ENCODE data around the gene RHOXF1. TPM values are rescaled to one million over a fixed set of nuclear protein-coding genes. Genes with fewer than 3 reads are reported as not detected.

The RHOXF1 gene
- total and polyA plus RNA-seq, 2 donors (not counting 3 experiments of a cell fraction or from before 2014, with no cell fraction given): not detected

- no peak overlapping the region for H3K27ac ChIP-seq (ENCODE audit: insufficient read depth, low read depth, low read length)
- H3K9me3 ChIP-seq (replicated peaks; ENCODE audit: control insufficient read depth, insufficient read depth, low read length): no peaks in the 10 kb centered on the region
- no peaks in the 10 kb centered on the region for H3K36me3 ChIP-seq (ENCODE audit: control insufficient read depth in 2 of 2, extremely low read depth in 1 of 2, insufficient read depth in 2 of 2, low read length in 2 of 2)
- no peaks in the 10 kb centered on the region for H3K4me1 ChIP-seq (ENCODE audit: control insufficient read depth, extremely low read depth, insufficient read depth, low read length)
- CTCF ChIA-PET: no interaction called here
- intact Hi-C loops (cut with micrococcal nuclease) (loop anchor here (10.0 kb wide), 1 partner anchor 51 kb away; no protein-coding TSS in a partner anchor), dilution Hi-C loops (cut with MboI; ENCODE audit: extremely low pct_ligation_motif_present, low sequenced_read_pairs) (no loop called here)
- H3K79me2 ChIP-seq (ENCODE audit: control insufficient read depth, insufficient read depth, low read length): no peaks in the 10 kb centered on the region
- no peak overlapping the region for H3K4me3 ChIP-seq (replicated peaks in 1 of 3; ENCODE audit: insufficient read depth in 1 of 3, low read depth in 1 of 3, low read length in 3 of 3)
- H2AFZ ChIP-seq (ENCODE audit: low read depth, low read length): no peak overlapping the region
- DNase-seq (ENCODE audit: low read depth, low spot score): no peak
- H3K9ac ChIP-seq (replicated peaks; ENCODE audit: extremely low read depth, insufficient read depth, low read length): no peak overlapping the region
- FAIRE-seq: no peak
- H3K9me1 ChIP-seq (replicated peaks; ENCODE audit: control insufficient read depth, extremely low read depth, insufficient read depth, low read length): no peaks in the 10 kb centered on the region
- no peak overlapping the region for H3K4me2 ChIP-seq (ENCODE audit: insufficient read depth, low read length)
- TF ChIP-seq POLR2A (IDR thresholded peaks at IDR 0.05; ENCODE audit: low read depth, low read length): no peak
- no peak for TF ChIP-seq MYC (IDR thresholded peaks at IDR 0.05; ENCODE audit: low read depth, low read length)
- TF ChIP-seq, protein P1, sequence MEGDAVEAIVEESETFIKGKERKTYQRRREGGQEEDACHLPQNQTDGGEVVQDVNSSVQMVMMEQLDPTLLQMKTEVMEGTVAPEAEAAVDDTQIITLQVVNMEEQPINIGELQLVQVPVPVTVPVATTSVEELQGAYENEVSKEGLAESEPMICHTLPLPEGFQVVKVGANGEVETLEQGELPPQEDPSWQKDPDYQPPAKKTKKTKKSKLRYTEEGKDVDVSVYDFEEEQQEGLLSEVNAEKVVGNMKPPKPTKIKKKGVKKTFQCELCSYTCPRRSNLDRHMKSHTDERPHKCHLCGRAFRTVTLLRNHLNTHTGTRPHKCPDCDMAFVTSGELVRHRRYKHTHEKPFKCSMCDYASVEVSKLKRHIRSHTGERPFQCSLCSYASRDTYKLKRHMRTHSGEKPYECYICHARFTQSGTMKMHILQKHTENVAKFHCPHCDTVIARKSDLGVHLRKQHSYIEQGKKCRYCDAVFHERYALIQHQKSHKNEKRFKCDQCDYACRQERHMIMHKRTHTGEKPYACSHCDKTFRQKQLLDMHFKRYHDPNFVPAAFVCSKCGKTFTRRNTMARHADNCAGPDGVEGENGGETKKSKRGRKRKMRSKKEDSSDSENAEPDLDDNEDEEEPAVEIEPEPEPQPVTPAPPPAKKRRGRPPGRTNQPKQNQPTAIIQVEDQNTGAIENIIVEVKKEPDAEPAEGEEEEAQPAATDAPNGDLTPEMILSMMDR (IDR thresholded peaks at IDR 0.05; ENCODE audit: extremely low read depth in 1 of 2, insufficient read depth in 1 of 2, low read depth in 1 of 2, low read length in 2 of 2): no peak
- TF ChIP-seq EZH2 (IDR thresholded peaks at IDR 0.05; ENCODE audit: borderline replicate concordance, low read depth, low read length, severe bottlenecking): no peak
- TF ChIP-seq GATA2 (IDR thresholded peaks at IDR 0.05; ENCODE audit: insufficient read depth, insufficient read length, low read depth, low read length): no peak
- no peak for TF ChIP-seq FOS (IDR thresholded peaks at IDR 0.05; ENCODE audit: borderline replicate concordance, insufficient read depth, low read length)
- TF ChIP-seq POLR2AphosphoS5 (IDR thresholded peaks at IDR 0.05; ENCODE audit: insufficient read depth, low read depth, low read length): no peak
- no peak for TF ChIP-seq JUN (IDR thresholded peaks at IDR 0.05; ENCODE audit: borderline replicate concordance, insufficient read depth, insufficient read length, low read depth)
- TF ChIP-seq, protein P2, sequence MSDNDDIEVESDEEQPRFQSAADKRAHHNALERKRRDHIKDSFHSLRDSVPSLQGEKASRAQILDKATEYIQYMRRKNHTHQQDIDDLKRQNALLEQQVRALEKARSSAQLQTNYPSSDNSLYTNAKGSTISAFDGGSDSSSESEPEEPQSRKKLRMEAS (IDR thresholded peaks at IDR 0.05; ENCODE audit: insufficient read depth, insufficient read length): no peak
- BruUV-seq (replicated peaks): no TSS peak
- no peaks in the 10 kb centered on the region for H4K20me1 ChIP-seq (replicated peaks; ENCODE audit: control insufficient read depth, extremely low read depth, insufficient read depth, low read length)
- H3K27me3 ChIP-seq (ENCODE audit: control insufficient read depth in 2 of 2, insufficient read depth in 2 of 2, low read length in 2 of 2): peaks cover 3 to 7% of the 10 kb centered on the region in 2 experiments
- POLR2A ChIA-PET: no interaction called here
Measured at GRCh38 chrX:120145295-120145925, 29.7 kb upstream of the RHOXF1 start.
